B cell (primary cell): ENCODE data around the gene MED9. TPM values are rescaled to one million over a fixed set of nuclear protein-coding genes. Genes with fewer than 3 reads are reported as not detected.

Source experiments
- ATAC-seq: fragments of 200-7000 bp; cut with Tn5 transposase; one replicate; pipeline ENCODE4 v1.10.0; 2021; ENCODE audit warnings: low read depth, mild to moderate bottlenecking, moderate number of reproducible peaks, moderate library complexity
- CTCF ChIA-PET: fragments of 350-600 bp; sonication (Branson Sonifier 250); formaldehyde crosslinking; loops from one replicate; lab custom pipeline; 2021; ENCODE audit warnings: antibody characterized with exemption, inconsistent platforms; lab: Charles Lee
- POLR2A ChIA-PET: fragments of 350-600 bp; sonication (Branson Sonifier 250); formaldehyde crosslinking; loops from one replicate; lab custom pipeline; 2021; ENCODE audit warnings: antibody characterized with exemption; lab: Charles Lee
- DNase-seq: peaks from one replicate; pipeline ENCODE4 v3.0.0; 2013
- H2AFZ ChIP-seq: 2 replicates; pipeline ENCODE4 v1.6.1; 2012; ENCODE audit warnings: mild to moderate bottlenecking, low read depth, low read length; ENCODE audit not compliant: insufficient read depth, poor library complexity, severe bottlenecking
- H3K27ac ChIP-seq, 2 donors: 1 replicate in 1 of 2; 2 replicates in 1 of 2; pipeline ENCODE4 v1.5.1; 2012 to 2013; ENCODE audit warnings: low read length in 2 of 2, mild to moderate bottlenecking in 2 of 2, moderate library complexity in 1 of 2
- H3K27me3 ChIP-seq, 4 experiments: fragments of 200-600 bp in 1 of 4; sonication (generic) in 1 of 4; replicated peaks in 1 of 4; 1 replicate in 2 of 4; 2 replicates in 2 of 4; pipeline versions ENCODE4 v1.6.1 to v1.7.0; 2013 to 2016; ENCODE audit warnings: low read length in 3 of 4, mild to moderate bottlenecking in 2 of 4, mixed read lengths in 1 of 4, moderate library complexity in 1 of 4; ENCODE audit not compliant: insufficient read depth in 4 of 4, control insufficient read depth in 3 of 4; ENCODE audit errors: control extremely low read depth in 1 of 4
- H3K36me3 ChIP-seq, 2 experiments: replicated peaks in 1 of 2; 1 replicate in 1 of 2; 2 replicates in 1 of 2; pipeline versions ENCODE4 v1.6.1 to v1.7.1; 2013; ENCODE audit warnings: low read length in 1 of 2; ENCODE audit not compliant: insufficient read depth in 2 of 2, control insufficient read depth in 1 of 2; ENCODE audit errors: control extremely low read depth in 1 of 2, extremely low read depth in 1 of 2
- H3K4me1 ChIP-seq, 2 donors: fragments of 200-600 bp in 1 of 2; sonication (generic) in 1 of 2; 1 replicate in 1 of 2; 2 replicates in 1 of 2; pipeline versions ENCODE4 v1.5.1 to v1.6.1; 2013 to 2017; ENCODE audit warnings: low read length in 2 of 2; ENCODE audit not compliant: control insufficient read depth in 2 of 2, insufficient read depth in 2 of 2
- H3K4me2 ChIP-seq: replicated peaks from 2 replicates; pipeline ENCODE3; 2012; ENCODE audit warnings: mild to moderate bottlenecking, low read depth, low read length; ENCODE audit not compliant: poor library complexity, severe bottlenecking
- H3K4me3 ChIP-seq, 5 experiments: fragments of 200-600 bp in 1 of 5; sonication (generic) in 1 of 5; 1 replicate in 3 of 5; 2 replicates in 2 of 5; pipeline versions ENCODE4 v1.5.1 to v1.7.0; 2011 to 2016; ENCODE audit warnings: low read length in 4 of 5, mild to moderate bottlenecking in 4 of 5, low read depth in 2 of 5, control low read depth in 1 of 5, moderate library complexity in 1 of 5; ENCODE audit not compliant: insufficient read depth in 1 of 5; ENCODE audit errors: control extremely low read depth in 1 of 5, extremely low read depth in 1 of 5
- H3K79me2 ChIP-seq: fragments of 200-600 bp; sonication (generic); one replicate; pipeline ENCODE4 v1.6.0; 2016; ENCODE audit warnings: low read length; ENCODE audit not compliant: control insufficient read depth, insufficient read depth
- H3K9ac ChIP-seq: fragments of 200-600 bp; sonication (generic); 2 replicates; pipeline ENCODE4 v1.6.1; 2017; ENCODE audit warnings: mild to moderate bottlenecking, low read length, moderate library complexity
- H3K9me3 ChIP-seq, 3 donors: one replicate each; pipeline versions ENCODE4 v1.6.1 to v1.7.1; 2013; ENCODE audit warnings: low read length in 2 of 3; ENCODE audit not compliant: control insufficient read depth in 2 of 3, insufficient read depth in 1 of 3; ENCODE audit errors: control extremely low read depth in 1 of 3
- H4K20me1 ChIP-seq: 2 replicates; pipeline ENCODE4 v1.6.0; 2012; ENCODE audit warnings: mild to moderate bottlenecking, low read length; ENCODE audit not compliant: insufficient read depth, control insufficient read depth, poor library complexity, severe bottlenecking
- H3K27ac Mint-ChIP-seq: one replicate; pipeline ENCODE4 v1.8.0; 2021; ENCODE audit warnings: mixed read lengths
- H3K27me3 Mint-ChIP-seq: one replicate; pipeline ENCODE4 v1.8.0; 2021; ENCODE audit warnings: mixed read lengths
- H3K4me1 Mint-ChIP-seq: one replicate; pipeline ENCODE4 v1.8.0; 2021; ENCODE audit warnings: mixed read lengths
- H3K4me3 Mint-ChIP-seq: one replicate; pipeline ENCODE4 v1.8.0; 2021; ENCODE audit warnings: mixed read lengths
- H3K9me3 Mint-ChIP-seq: one replicate; pipeline ENCODE4 v1.8.0; 2022; ENCODE audit warnings: mixed read lengths; ENCODE audit not compliant: insufficient read depth
- CTCF ChIP-seq: fragments of 200-600 bp; IDR thresholded peaks from one replicate; pipeline ENCODE4 v1.8.0; 2022; ENCODE audit warnings: antibody characterized with exemption, mild to moderate bottlenecking
- EZH2 ChIP-seq: IDR thresholded peaks from 2 replicates; pipeline ENCODE4 v1.6.1; 2012; ENCODE audit warnings: borderline replicate concordance, low read depth, mild to moderate bottlenecking, moderate library complexity, low read length; ENCODE audit not compliant: insufficient read depth, poor library complexity, severe bottlenecking
- WGBS: methylation state at CpG from one replicate; pipeline ENCODE4 v1.1.5; 2013; ENCODE audit warnings: missing lambda C conversion rate; ENCODE audit not compliant: insufficient coverage; 5-methylcytosine and 5-hydroxymethylcytosine counted together
- intact Hi-C: fragments of 100-400 bp; cut with micrococcal nuclease; formaldehyde crosslinking; loops from one replicate; pipeline ENCODE4 v1.10.0; 2022
- polyA plus RNA-seq: library from polyadenylated mRNA; depleted of rRNA; stranded (reverse); fragments of >200 nt; gene quantifications from 2 replicates; pipeline ENCODE4 v1.2.3, GENCODE V29; 2012
- total RNA-seq, 2 donors: library from RNA; stranded (reverse); fragments of 120-200 nt in 1 of 2; gene quantifications; 1 replicate in 1 of 2; 2 replicates in 1 of 2; pipeline versions ENCODE4 v1.2.3 to v1.2.4, GENCODE V29; 2013 to 2022

MED9 gene
- total and polyA plus RNA-seq, 2 donors (not counting 1 experiment from before 2014, with no cell fraction given) = 11.6 to 18.9 TPM

- no peaks in the 10 kb centered on the region for H3K79me2 ChIP-seq
- Mint-ChIP-seq H3K27ac (no peak overlapping the region), H3K9me3 (no peaks in the 10 kb centered on the region), H3K4me1 (no peaks in the 10 kb centered on the region), H3K27me3 (peaks cover 3% of the 10 kb centered on the region), H3K4me3 (no peak overlapping the region)
- no peak overlapping the region for H3K4me2 ChIP-seq
- CTCF ChIA-PET = interaction anchor here (1.0 to 1.6 kb wide), 2 partner anchors 9 kb away, joined by 3 to 4 read pairs; no protein-coding TSS in a partner anchor
- TF ChIP-seq CTCF = no peak
- TF ChIP-seq EZH2 = no peak
- no peak for DNase-seq
- no peak overlapping the region for H2AFZ ChIP-seq
- no peaks in the 10 kb centered on the region for H4K20me1 ChIP-seq
- H3K4me3 ChIP-seq = no peak overlapping the region
- ATAC-seq = no peak
- no peaks in the 10 kb centered on the region for H3K9me3 ChIP-seq
- H3K27me3 ChIP-seq = no peaks in the 10 kb centered on the region
- no peak overlapping the region for H3K9ac ChIP-seq
- POLR2A ChIA-PET = no interaction called here
- WGBS = 94% methylated on average over 22 of the region's 22 CpGs
- no peaks in the 10 kb centered on the region for H3K36me3 ChIP-seq
- no peaks in the 10 kb centered on the region for H3K4me1 ChIP-seq
- no peak overlapping the region for H3K27ac ChIP-seq
- intact Hi-C loops = no loop called here
Measured at GRCh38 chr17:17506181-17506741, 29.5 kb downstream of the MED9 start.

DNA sequence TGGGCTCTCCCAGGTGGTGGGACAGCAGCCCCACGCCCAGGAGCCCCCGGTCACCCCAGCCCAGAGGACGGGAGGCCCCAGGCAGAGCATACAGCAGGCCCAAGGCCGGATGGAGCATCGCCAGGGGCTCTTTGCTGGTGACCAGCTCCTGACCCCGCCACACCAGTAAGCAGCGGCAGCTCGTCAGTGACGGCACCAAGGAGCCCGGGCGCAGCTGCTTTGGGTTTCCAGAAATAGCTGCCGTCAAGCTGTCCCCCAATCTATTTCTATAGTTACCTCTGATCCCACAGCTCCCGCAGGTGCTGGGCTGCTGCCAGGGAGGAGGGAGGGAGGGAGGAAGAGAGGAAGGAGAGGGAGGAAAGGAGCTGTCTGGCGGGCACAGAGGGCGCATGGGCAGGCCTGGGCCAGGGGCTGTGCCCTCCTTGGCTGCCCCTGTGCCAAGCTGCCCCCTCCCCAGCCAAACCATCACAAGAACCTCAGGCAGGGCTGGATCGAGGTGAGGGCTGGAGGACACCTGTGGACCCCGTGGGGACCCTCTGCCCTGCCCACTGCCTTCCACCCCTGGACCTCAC lies 30.2 kb downstream of the MED9 start:
- Mint-ChIP-seq H3K27ac (no peak overlapping the region), H3K4me1 (no peaks in the 10 kb centered on the region), H3K9me3 (no peaks in the 10 kb centered on the region), H3K27me3 (peaks cover 3% of the 10 kb centered on the region), H3K4me3 (no peak overlapping the region)
- no peak for DNase-seq
- H3K4me1 ChIP-seq = no peaks in the 10 kb centered on the region
- no peak overlapping the region for H3K27ac ChIP-seq
- no peaks in the 10 kb centered on the region for H4K20me1 ChIP-seq
- H2AFZ ChIP-seq = no peak overlapping the region
- H3K4me3 ChIP-seq = no peak overlapping the region
- intact Hi-C loops = no loop called here
- ChIA-PET POLR2A (no interaction called here), CTCF (interaction anchor here (0.6 to 1.0 kb wide), 2 partner anchors 10 to 106 kb away, joined by 3 to 4 read pairs; no protein-coding TSS in a partner anchor)
- no peaks in the 10 kb centered on the region for H3K36me3 ChIP-seq
- ATAC-seq = no peak
- no peaks in the 10 kb centered on the region for H3K79me2 ChIP-seq
- no peak for TF ChIP-seq CTCF
- TF ChIP-seq EZH2 = no peak
- no peak overlapping the region for H3K9ac ChIP-seq
- no peaks in the 10 kb centered on the region for H3K27me3 ChIP-seq
- H3K9me3 ChIP-seq = no peaks in the 10 kb centered on the region
- 31% methylated on average over 14 of the region's 17 CpGs for WGBS
- H3K4me2 ChIP-seq = no peak overlapping the region
